Colonic mucosa (tissue), 4 donors: Measurements from ENCODE around the gene XAF1. TPM values are rescaled to one million over a fixed set of nuclear protein-coding genes. Genes with fewer than 3 reads are reported as not detected.

ENCODE experiments used
- DNase-seq: peaks from one replicate; pipeline ENCODE4 v3.0.0-alpha.2; 2020
- H3K27ac ChIP-seq: fragments of 200-600 bp; one replicate; pipeline ENCODE4 v1.8.0; 2021
- H3K27me3 ChIP-seq: fragments of 200-600 bp; one replicate; pipeline ENCODE4 v1.8.0; 2021
- H3K36me3 ChIP-seq: fragments of 200-600 bp; one replicate; pipeline ENCODE4 v1.8.0; 2021
- H3K4me1 ChIP-seq: fragments of 200-600 bp; one replicate; pipeline ENCODE4 v1.8.0; 2021; ENCODE audit warnings: mild to moderate bottlenecking
- H3K4me3 ChIP-seq: fragments of 200-600 bp; one replicate; pipeline ENCODE4 v1.8.0; 2021
- H3K9ac ChIP-seq, 2 donors: one replicate each; pipeline ENCODE4 v1.7.0; 2013; ENCODE audit warnings: control low read depth in 2 of 2, low read depth in 2 of 2, low read length in 2 of 2
- H3K9me3 ChIP-seq: fragments of 200-600 bp; one replicate; pipeline ENCODE4 v1.8.0; 2021
- intact Hi-C: fragments of 100-400 bp; cut with DNase I; formaldehyde crosslinking; loops from one replicate; pipeline ENCODE4 v1.14.1; 2022
- total RNA-seq, 2 donors: library from RNA; stranded (reverse); fragmentation: NEBNext Ultra II Directional in 1 of 2; extraction: Animal tissue kit (Norgen Biotek cat#: 25700) in 1 of 2; gene quantifications; one replicate each; pipeline ENCODE4 v1.2.1, GENCODE V29; 2021
- TF ChIP-seq, protein P1 (sequence below): fragments of 200-600 bp; IDR thresholded peaks from one replicate; pipeline ENCODE4 v1.8.0; 2022; ENCODE audit warnings: antibody characterized with exemption, mild to moderate bottlenecking
- donor health status: healthy.
- donor health status: DM: no; HTN: no; CAD: no.
- donor health status: DM: no; HTN: no; CAD: no.

XAF1 gene
- total RNA-seq, 2 donors from 2014 or later: 8.5 to 11.7 TPM

DNA sequence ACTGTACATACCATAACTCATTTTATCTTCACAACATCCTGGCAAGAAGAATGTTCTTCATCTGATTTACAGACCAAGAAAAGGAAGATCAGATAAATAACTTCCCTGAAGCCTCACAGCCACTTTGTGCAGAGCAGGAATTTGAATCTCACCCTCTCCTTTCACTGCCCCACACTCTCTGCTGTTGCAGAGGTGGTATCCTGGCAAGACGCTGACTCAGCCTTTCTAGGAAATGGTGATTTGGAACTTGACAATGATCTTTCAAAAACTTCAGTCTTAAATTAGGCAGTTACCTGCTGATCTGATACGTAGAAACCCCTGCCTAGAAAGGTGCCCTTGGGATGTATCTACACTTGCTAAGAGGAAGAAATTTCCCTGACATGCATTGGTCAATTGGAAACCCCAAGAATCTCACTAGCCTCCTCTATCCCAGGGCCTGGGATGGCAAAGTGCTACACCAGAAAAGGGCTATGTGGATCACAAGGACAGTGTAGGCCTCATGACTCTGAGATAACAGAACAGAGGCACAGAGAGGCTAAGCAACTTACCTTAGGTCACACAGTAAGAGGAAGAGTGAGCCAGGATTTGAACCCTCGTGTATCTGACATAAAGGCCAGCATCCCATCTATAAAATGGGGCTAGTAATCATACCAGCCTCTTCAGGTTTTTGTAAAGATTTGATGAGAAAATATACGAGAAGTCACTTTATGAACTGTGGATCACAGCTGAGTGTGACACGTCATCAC, 38.1 kb downstream of the XAF1 start:
- Histone ChIP-seq H3K27ac (no peak overlapping the region), H3K9me3 (no peaks in the 10 kb centered on the region), H3K27me3 (peaks cover 4% of the 10 kb centered on the region), H3K36me3 (no peaks in the 10 kb centered on the region), H3K4me1 (no peaks in the 10 kb centered on the region), H3K4me3 (no peak overlapping the region), H3K9ac (no peak overlapping the region)
- intact Hi-C loops: no loop called here
- no peak for DNase-seq
- TF ChIP-seq, protein P1, sequence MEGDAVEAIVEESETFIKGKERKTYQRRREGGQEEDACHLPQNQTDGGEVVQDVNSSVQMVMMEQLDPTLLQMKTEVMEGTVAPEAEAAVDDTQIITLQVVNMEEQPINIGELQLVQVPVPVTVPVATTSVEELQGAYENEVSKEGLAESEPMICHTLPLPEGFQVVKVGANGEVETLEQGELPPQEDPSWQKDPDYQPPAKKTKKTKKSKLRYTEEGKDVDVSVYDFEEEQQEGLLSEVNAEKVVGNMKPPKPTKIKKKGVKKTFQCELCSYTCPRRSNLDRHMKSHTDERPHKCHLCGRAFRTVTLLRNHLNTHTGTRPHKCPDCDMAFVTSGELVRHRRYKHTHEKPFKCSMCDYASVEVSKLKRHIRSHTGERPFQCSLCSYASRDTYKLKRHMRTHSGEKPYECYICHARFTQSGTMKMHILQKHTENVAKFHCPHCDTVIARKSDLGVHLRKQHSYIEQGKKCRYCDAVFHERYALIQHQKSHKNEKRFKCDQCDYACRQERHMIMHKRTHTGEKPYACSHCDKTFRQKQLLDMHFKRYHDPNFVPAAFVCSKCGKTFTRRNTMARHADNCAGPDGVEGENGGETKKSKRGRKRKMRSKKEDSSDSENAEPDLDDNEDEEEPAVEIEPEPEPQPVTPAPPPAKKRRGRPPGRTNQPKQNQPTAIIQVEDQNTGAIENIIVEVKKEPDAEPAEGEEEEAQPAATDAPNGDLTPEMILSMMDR: no peak

DNA sequence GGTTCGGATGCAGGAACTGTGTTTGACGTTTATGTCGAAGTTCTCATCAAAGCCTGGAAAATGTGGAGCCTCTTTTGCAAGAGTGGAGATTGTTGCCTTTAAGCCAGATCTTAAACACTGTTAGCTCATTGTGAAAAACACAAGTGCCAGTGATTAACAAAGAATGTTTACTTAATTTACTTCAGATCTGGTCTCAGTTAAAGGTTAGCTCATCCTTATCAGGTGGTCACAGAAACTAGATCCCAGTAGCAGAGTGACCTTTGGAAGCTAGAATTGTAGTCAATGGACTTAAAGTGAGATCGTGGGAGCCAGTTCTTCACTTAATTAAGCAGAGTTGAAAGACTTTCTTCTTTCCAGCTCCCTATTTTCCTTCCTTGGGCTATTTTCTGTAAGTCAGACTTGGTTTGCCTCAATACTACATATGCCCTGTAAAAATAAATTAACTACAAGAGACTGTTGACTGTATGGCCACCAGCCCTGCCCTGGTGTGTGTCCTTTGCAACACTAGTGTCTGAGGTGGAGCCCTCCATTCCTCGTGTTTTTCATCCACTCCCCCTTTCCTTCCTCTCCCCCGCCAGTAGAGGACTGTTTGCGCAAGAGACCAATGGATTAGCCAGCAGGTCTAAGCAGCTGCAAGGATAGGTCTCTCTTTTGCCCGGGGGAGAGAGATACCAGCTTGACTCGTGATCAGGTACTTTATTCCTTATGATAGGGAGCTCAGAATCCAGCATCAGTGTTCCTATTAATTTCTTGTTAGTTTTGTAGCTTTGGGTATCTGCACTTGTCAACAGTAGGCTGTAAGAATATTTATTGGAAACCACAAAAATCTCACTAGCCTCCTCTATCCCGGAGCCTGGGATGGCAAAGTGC, 40.4 kb downstream of the XAF1 start:
- H3K4me1 ChIP-seq: no peaks in the 10 kb centered on the region
- DNase-seq: no peak
- H3K27me3 ChIP-seq: no peaks in the 10 kb centered on the region
- intact Hi-C loops: no loop called here
- no peaks in the 10 kb centered on the region for H3K36me3 ChIP-seq
- H3K9me3 ChIP-seq: no peaks in the 10 kb centered on the region
- no peak overlapping the region for H3K9ac ChIP-seq
- TF ChIP-seq, protein P1: no peak
- H3K27ac ChIP-seq: no peak overlapping the region
- no peak overlapping the region for H3K4me3 ChIP-seq

DNA sequence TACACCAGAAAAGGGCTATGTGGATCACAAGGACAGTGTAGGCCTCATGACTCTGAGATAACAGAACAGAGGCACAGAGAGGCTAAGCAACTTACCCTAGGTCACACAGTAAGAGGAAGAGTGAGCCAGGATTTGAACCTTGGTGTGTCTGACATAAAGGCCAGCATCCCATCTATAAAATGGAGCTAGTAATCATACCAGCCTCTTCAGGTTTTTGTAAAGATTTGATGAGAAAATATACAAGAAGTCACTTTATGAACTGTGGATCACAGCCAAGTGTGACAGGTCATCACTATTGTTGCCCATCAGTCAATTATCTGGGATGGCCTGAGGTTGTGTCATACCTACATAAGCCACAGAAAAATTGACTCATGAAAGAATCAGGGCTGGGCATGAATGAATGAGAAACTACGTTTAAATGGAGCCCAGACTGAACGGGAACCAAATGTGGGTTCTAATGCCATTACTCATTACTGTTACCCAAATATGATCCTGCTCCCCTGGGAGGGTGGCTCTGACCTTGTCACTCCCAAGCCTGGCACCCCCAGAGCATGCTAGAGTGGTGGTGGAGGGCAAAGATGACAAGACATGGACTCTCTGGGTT, 41.1 kb downstream of the XAF1 start:
- Histone ChIP-seq H3K4me3 (no peak overlapping the region), H3K27ac (no peak overlapping the region), H3K4me1 (no peaks in the 10 kb centered on the region), H3K9ac (no peak overlapping the region), H3K36me3 (no peaks in the 10 kb centered on the region), H3K27me3 (no peaks in the 10 kb centered on the region), H3K9me3 (no peaks in the 10 kb centered on the region)
- TF ChIP-seq, protein P1: no peak
- intact Hi-C loops: no loop called here
- no peak for DNase-seq

DNA sequence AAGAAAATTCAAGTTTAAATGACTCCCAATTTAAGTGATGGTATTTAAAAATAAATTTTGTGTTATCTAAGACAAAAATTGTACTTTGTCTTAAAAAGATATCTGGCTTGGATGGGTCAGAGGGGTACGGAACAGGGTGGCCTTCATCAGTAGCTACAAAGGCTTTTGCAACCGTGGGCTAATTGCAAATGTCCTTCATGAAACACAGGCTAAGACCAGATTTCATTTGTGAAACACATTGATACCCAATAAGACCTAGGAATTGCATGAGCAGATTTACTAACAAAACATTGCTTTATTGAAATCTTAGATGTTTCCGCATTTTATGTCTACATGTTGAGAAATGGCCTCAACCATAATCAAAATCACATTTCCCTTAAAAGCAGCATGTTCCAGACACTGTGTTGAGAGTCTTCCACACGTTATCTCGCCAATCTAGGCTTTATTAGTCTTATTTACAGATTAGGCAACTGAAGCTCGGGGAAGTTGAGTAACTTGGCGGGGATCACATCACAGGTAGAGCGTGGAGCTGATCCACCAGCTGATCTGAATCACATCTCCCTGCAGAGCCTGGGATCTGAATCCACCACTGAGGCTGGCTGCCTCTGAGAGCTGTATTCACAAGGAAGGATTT, 42.0 kb downstream of the XAF1 start:
- H3K36me3 ChIP-seq: no peaks in the 10 kb centered on the region
- H3K9ac ChIP-seq: no peak overlapping the region
- DNase-seq: no peak
- H3K4me1 ChIP-seq: no peaks in the 10 kb centered on the region
- no peak overlapping the region for H3K27ac ChIP-seq
- H3K4me3 ChIP-seq: no peak overlapping the region
- H3K9me3 ChIP-seq: no peaks in the 10 kb centered on the region
- TF ChIP-seq, protein P1: no peak
- no peaks in the 10 kb centered on the region for H3K27me3 ChIP-seq
- intact Hi-C loops: no loop called here

DNA sequence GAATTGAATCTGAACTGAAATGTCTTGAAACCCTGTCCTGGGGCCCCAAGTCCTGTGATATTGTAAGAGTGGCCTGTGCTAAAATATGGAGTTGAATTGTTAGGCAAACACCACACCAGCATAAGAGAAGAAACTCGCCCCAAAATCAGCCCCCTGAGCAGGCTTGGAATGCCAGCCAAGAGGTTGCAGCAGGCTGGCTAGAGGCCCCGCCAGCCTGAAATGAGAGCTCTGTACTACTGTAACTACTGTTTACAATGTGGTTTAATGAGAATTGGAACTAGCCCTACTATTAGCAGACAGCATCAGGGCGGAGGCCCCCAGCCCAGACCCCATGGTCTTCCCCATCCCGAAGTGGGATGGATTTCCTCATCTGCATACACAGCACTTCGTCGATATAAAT, 43.9 kb downstream of the XAF1 start:
- no peak for DNase-seq
- TF ChIP-seq, protein P1: no peak
- Histone ChIP-seq H3K27ac (no peak overlapping the region), H3K9me3 (no peaks in the 10 kb centered on the region), H3K36me3 (no peaks in the 10 kb centered on the region), H3K4me3 (no peak overlapping the region), H3K9ac (no peak overlapping the region), H3K4me1 (no peaks in the 10 kb centered on the region), H3K27me3 (no peaks in the 10 kb centered on the region)
- intact Hi-C loops: no loop called here
